Gastroesophageal sphincter (tissue), 3 donors: ENCODE measurements around the gene SCFD2.

Experiments
- EP300 ChIP-seq: sonication (generic); formaldehyde crosslinking; IDR thresholded peaks from one replicate; pipeline ENCODE4 v1.6.1; 2017; ENCODE audit warnings: antibody characterized with exemption, mild to moderate bottlenecking
- POLR2A ChIP-seq, 2 donors: fragments of 450-650 bp; IDR thresholded peaks; one replicate each; pipeline ENCODE4 v1.6.1; 2017; ENCODE audit warnings: antibody characterized with exemption in 2 of 2, mild to moderate bottlenecking in 2 of 2, moderate library complexity in 1 of 2
- POLR2AphosphoS5 ChIP-seq: sonication (generic); formaldehyde crosslinking; IDR thresholded peaks from one replicate; pipeline ENCODE4 v1.6.1; 2017; ENCODE audit warnings: antibody characterized with exemption
- TF ChIP-seq, protein P1 (sequence below), 4 experiments: fragments of 200-600 bp in 2 of 4; fragments of 450-650 bp in 2 of 4; sonication (generic) in 1 of 4; IDR thresholded peaks; one replicate each; pipeline ENCODE4 v1.5.1; 2017 to 2019; ENCODE audit warnings: antibody characterized with exemption in 4 of 4, mild to moderate bottlenecking in 2 of 4, moderate library complexity in 2 of 4

DNA sequence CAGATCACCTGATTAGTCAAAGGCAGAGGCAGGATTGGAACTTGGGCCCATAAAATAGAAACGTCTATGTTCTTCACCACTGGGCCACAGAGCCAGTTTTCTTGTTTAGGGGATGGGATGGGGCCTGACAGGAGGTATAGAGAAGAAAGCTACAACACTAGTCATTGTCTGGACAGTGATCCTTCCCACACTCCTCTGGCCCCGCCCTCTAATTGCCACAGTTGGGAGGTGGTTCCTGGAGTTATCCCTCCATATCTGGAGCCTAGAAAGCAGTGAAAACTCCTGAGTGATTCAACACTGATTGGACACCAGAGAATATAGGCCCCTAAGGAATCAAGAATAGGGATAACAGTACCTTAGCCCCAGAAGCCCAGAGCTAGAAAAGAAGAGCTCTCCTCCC, 480.9 kb downstream of the SCFD2 start:
- no peak for TF ChIP-seq POLR2A (IDR thresholded peaks at IDR 0.05)
- TF ChIP-seq, protein P1, sequence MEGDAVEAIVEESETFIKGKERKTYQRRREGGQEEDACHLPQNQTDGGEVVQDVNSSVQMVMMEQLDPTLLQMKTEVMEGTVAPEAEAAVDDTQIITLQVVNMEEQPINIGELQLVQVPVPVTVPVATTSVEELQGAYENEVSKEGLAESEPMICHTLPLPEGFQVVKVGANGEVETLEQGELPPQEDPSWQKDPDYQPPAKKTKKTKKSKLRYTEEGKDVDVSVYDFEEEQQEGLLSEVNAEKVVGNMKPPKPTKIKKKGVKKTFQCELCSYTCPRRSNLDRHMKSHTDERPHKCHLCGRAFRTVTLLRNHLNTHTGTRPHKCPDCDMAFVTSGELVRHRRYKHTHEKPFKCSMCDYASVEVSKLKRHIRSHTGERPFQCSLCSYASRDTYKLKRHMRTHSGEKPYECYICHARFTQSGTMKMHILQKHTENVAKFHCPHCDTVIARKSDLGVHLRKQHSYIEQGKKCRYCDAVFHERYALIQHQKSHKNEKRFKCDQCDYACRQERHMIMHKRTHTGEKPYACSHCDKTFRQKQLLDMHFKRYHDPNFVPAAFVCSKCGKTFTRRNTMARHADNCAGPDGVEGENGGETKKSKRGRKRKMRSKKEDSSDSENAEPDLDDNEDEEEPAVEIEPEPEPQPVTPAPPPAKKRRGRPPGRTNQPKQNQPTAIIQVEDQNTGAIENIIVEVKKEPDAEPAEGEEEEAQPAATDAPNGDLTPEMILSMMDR (IDR thresholded peaks at IDR 0.05) = no peak
- TF ChIP-seq POLR2AphosphoS5 = no peak
- TF ChIP-seq EP300 = no peak
